K562 (cell line): ENCODE measurements around the gene PATL2. TPM values are rescaled to one million over a fixed set of nuclear protein-coding genes. Genes with fewer than 3 reads are reported as not detected.

ENCODE experiments used
- ATF2 ChIP-seq: sonication (generic); formaldehyde crosslinking; IDR thresholded peaks from 2 replicates; pipeline ENCODE4 v1.8.1; 2022; ENCODE audit warnings: missing genetic modification reagents
- ATF3 ChIP-seq, 2 experiments: fragments of 450-650 bp in 1 of 2; sonication (generic) in 1 of 2; formaldehyde crosslinking in 1 of 2; IDR thresholded peaks in 1 of 2; conservative IDR thresholded peaks in 1 of 2; 2 replicates each; pipeline versions ENCODE4 v1.6.1 to v1.8.1; 2016 to 2023; ENCODE audit warnings: mild to moderate bottlenecking in 2 of 2, moderate library complexity in 2 of 2, inconsistent platforms in 1 of 2, missing genetic modification reagents in 1 of 2
- COPS2 ChIP-seq: fragments of 450-650 bp; conservative IDR thresholded peaks from 2 replicates; pipeline ENCODE4 v1.6.1; 2016; ENCODE audit warnings: mild to moderate bottlenecking, moderate library complexity
- ERF ChIP-seq: fragments of 450-650 bp; formaldehyde crosslinking; IDR thresholded peaks from 2 replicates; pipeline ENCODE4 v1.4.0; 2020; ENCODE audit warnings: mild to moderate bottlenecking, mixed read lengths
- GATA2 ChIP-seq: sonication (generic); formaldehyde crosslinking; IDR thresholded peaks from 2 replicates; pipeline ENCODE4 v1.4.0; 2020; ENCODE audit warnings: mild to moderate bottlenecking, missing genetic modification reagents
- PHF20 ChIP-seq: fragments of 450-650 bp; IDR thresholded peaks from 2 replicates; pipeline ENCODE4 v1.6.1; 2018; ENCODE audit not compliant: partially characterized antibody
- ZFP36 ChIP-seq: fragments of 150-350 bp; IDR thresholded peaks from 2 replicates; pipeline ENCODE4 v1.6.1; 2018; ENCODE audit warnings: low read length, low read depth; ENCODE audit not compliant: partially characterized antibody
- ZNF639 ChIP-seq, 2 experiments: fragments of 200-800 bp in 1 of 2; sonication (Bioruptor generic) in 1 of 2; sonication (generic) in 1 of 2; formaldehyde crosslinking in 1 of 2; IDR thresholded peaks in 1 of 2; conservative IDR thresholded peaks in 1 of 2; 2 replicates each; pipeline versions ENCODE4 v1.5.0 to v1.6.1; 2016 to 2020; ENCODE audit warnings: missing compliant biosample characterization in 1 of 2, missing genetic modification characterization in 1 of 2, missing genetic modification reagents in 1 of 2
- ZNF707 ChIP-seq: fragments of 250-450 bp; sonication (Bioruptor Pico); conservative IDR thresholded peaks from 2 replicates; pipeline ENCODE4 v1.8.0; 2022; ENCODE audit warnings: inconsistent platforms, mild to moderate bottlenecking, moderate library complexity
- polyA plus RNA-seq, 8 experiments: library from polyadenylated mRNA; depleted of rRNA in 4 of 8; stranded (reverse) in 5 of 8; unstranded in 3 of 8; fragments of >200 nt; fragmentation: Nextera tagmentation in 2 of 8; fragmentation: Illumina TruSeq in 1 of 8; extraction: Ambion mirVana in 2 of 8; extraction: Trizol in 1 of 8; gene quantifications; 2 replicates each; pipeline versions ENCODE4 v1.2.1 to v1.2.3, GENCODE V29; 2011 to 2014; ENCODE audit warnings: inconsistent platforms in 1 of 8, missing spikeins in 1 of 8
- total RNA-seq, 7 experiments: library from RNA; depleted of rRNA in 6 of 7; stranded (reverse); fragments of >200 nt in 6 of 7; fragmentation: Illumina TruSeq in 2 of 7; extraction: Trizol in 2 of 7; gene quantifications; 2 replicates each; pipeline versions ENCODE4 v1.2.1 to v1.2.3, GENCODE V29; 2011 to 2021; ENCODE audit warnings: low replicate concordance in 1 of 7

The PATL2 gene
- total and polyA plus RNA-seq, 9 of the 15 experiments (the other 6 are each of a cell fraction or from before 2014, with no cell fraction given) = 0.42 to 1.1 (median 0.86) TPM

- TF ChIP-seq ATF2 (CRISPR knock-in tag) = no peak
- TF ChIP-seq ZNF639 (CRISPR knock-in tag; conservative IDR thresholded peaks at IDR 0.05 in 1 of 2, IDR thresholded peaks at IDR 0.05 in 1 of 2) = no peak
- TF ChIP-seq ZNF707 (CRISPR knock-in tag) = no peak
- no peak for TF ChIP-seq ERF
- TF ChIP-seq ZFP36 = peak; percentile 29
- peak; percentile 65 for TF ChIP-seq ATF3 (IDR thresholded peaks at IDR 0.05)
- no peak for TF ChIP-seq ATF3 (CRISPR knock-in tag; conservative IDR thresholded peaks at IDR 0.05)
- no peak for TF ChIP-seq GATA2
- TF ChIP-seq COPS2 = no peak
- TF ChIP-seq PHF20 = no peak
Measured at GRCh38 chr15:44682211-44682610, 28.9 kb downstream of the PATL2 start (continued).
